ENCODE measurements around the gene KIRREL3. TPM values are rescaled to one million over a fixed set of nuclear protein-coding genes. Genes with fewer than 3 reads are reported as not detected.

KIRREL3 gene
- total and polyA plus RNA-seq, 2 of the 8 experiments (the other 6 are each of a cell fraction or from before 2014, with no cell fraction given) = 0.29 to 0.32 TPM

- Histone ChIP-seq H3K18ac (ENCODE audit: extremely low read depth, low read length) (no peak overlapping the region), H4K20me1 (replicated peaks in 1 of 2; ENCODE audit: control insufficient read depth in 1 of 2, insufficient read depth in 2 of 2, low read length in 2 of 2) (peaks cover 0 to 1% of the 10 kb centered on the region in 2 experiments), H3K9me3 (ENCODE audit: insufficient read depth in 2 of 2, low read depth in 1 of 2, low read length in 1 of 2) (no peaks in the 10 kb centered on the region), H3K4ac (replicated peaks; ENCODE audit: insufficient read length, low read depth, low read length) (no peak overlapping the region), H4K5ac (ENCODE audit: insufficient read length, low read depth, low read length) (no peak overlapping the region), H3K27me3 (replicated peaks in 1 of 4; ENCODE audit: control insufficient read depth in 3 of 4, extremely low read depth in 1 of 4, insufficient read depth in 3 of 4, low read length in 3 of 4) (no peaks in the 10 kb centered on the region), H3K56ac (replicated peaks; ENCODE audit: insufficient read length, low read depth, low read length) (no peak overlapping the region), H3K36me3 (ENCODE audit: control insufficient read depth in 2 of 4, insufficient read depth in 4 of 4, low read length in 3 of 4) (no peaks in the 10 kb centered on the region), H2BK5ac (ENCODE audit: low read depth, low read length) (no peak overlapping the region), H4K91ac (replicated peaks; ENCODE audit: insufficient read length, low read length) (no peak overlapping the region), H2BK15ac (ENCODE audit: low read length) (no peak overlapping the region), H3K4me3 (ENCODE audit: extremely low read depth in 1 of 4, insufficient read depth in 2 of 4, low read depth in 3 of 4, low read length in 4 of 4) (no peak overlapping the region), H3K27ac (ENCODE audit: low read depth, low read length) (no peak overlapping the region), H3K4me1 (replicated peaks in 1 of 4; ENCODE audit: control insufficient read depth in 3 of 4, insufficient read depth in 4 of 4, low read length in 3 of 4) (peaks cover 3 to 8% (median 4%) of the 10 kb centered on the region in 4 experiments; a peak in 6 of 7 replicates), H3K9ac (replicated peaks in 1 of 4; ENCODE audit: extremely low read depth in 1 of 4, low read depth in 3 of 4, low read length in 3 of 4) (no peak overlapping the region), H2BK12ac (ENCODE audit: low read depth, low read length) (no peak overlapping the region), H4K8ac (ENCODE audit: extremely low read depth, insufficient read depth, low read length) (no peak overlapping the region), H3K79me2 (ENCODE audit: control insufficient read depth in 1 of 2, insufficient read depth in 2 of 2, low read length in 2 of 2) (no peaks in the 10 kb centered on the region), H2BK120ac (replicated peaks; ENCODE audit: low read depth, low read length) (no peak overlapping the region), H3K23ac (ENCODE audit: insufficient read length) (no peak overlapping the region), H2BK20ac (ENCODE audit: low read length) (no peak overlapping the region), H3K23me2 (ENCODE audit: low read depth, low read length) (no peaks in the 10 kb centered on the region), H3K14ac (ENCODE audit: insufficient read length) (no peak overlapping the region), H3K4me2 (ENCODE audit: insufficient read depth in 1 of 2, low read depth in 2 of 2, low read length in 2 of 2) (no peak overlapping the region), H2AK5ac (ENCODE audit: low read depth, low read length) (no peak overlapping the region), H2AFZ (ENCODE audit: low read length) (no peak overlapping the region), H3K79me1 (ENCODE audit: low read depth, low read length) (no peaks in the 10 kb centered on the region; the same call in 1 of the 2 replicates)
- no peak for DNase-seq (ENCODE audit: low read depth in 1 of 2, low spot score in 2 of 2)
- no peak for FAIRE-seq
- ChIA-PET CTCF (ENCODE audit: partially characterized antibody) (interaction anchor here (1.1 to 4.7 kb wide), 3 partner anchors 10 to 104 kb away, joined by 3 to 20 read pairs (median 6); no protein-coding TSS in a partner anchor), POLR2A (ENCODE audit: partially characterized antibody) (no interaction called here)
- 100% methylated on average over 1 of the region's 1 CpG; no CpG with 5 or more reads in 1 of the 2 experiments for WGBS, 2 experiments (ENCODE audit: extremely low coverage in 1 of 2, insufficient coverage in 1 of 2, insufficient read length in 1 of 2, insufficient replicate concordance in 2 of 2, low coverage in 1 of 2, low lambda C conversion rate in 2 of 2, missing lambda C conversion rate in 1 of 2)
- no peak for TF ChIP-seq SUZ12 (IDR thresholded peaks at IDR 0.05; ENCODE audit: low read length)
- no peak for TF ChIP-seq E2F6 (IDR thresholded peaks at IDR 0.05)
- no peak for TF ChIP-seq BACH1 (IDR thresholded peaks at IDR 0.05; ENCODE audit: low read length)
- TF ChIP-seq GABPA (IDR thresholded peaks at IDR 0.05; ENCODE audit: borderline replicate concordance, insufficient read depth, low read length) = no peak
- no peak for TF ChIP-seq SAP30 (IDR thresholded peaks at IDR 0.05; ENCODE audit: insufficient read depth, insufficient replicate concordance, low read length)
- no peak for TF ChIP-seq BCL11A (IDR thresholded peaks at IDR 0.05; ENCODE audit: low read depth in 2 of 2, low read length in 2 of 2)
Observed at GRCh38 chr11:126886636-126887035, 113.9 kb downstream of the KIRREL3 start.

Data from H1 (cell line).